Colonic mucosa (tissue), 4 donors: ENCODE results near the gene YTHDF1. TPM values are rescaled to one million over a fixed set of nuclear protein-coding genes. Genes with fewer than 3 reads are reported as not detected.

Experiments
- DNase-seq: peaks from one replicate; pipeline ENCODE4 v3.0.0-alpha.2; 2020
- H3K27ac ChIP-seq: fragments of 200-600 bp; one replicate; pipeline ENCODE4 v1.8.0; 2021
- H3K27me3 ChIP-seq: fragments of 200-600 bp; one replicate; pipeline ENCODE4 v1.8.0; 2021
- H3K36me3 ChIP-seq: fragments of 200-600 bp; one replicate; pipeline ENCODE4 v1.8.0; 2021
- H3K4me1 ChIP-seq: fragments of 200-600 bp; one replicate; pipeline ENCODE4 v1.8.0; 2021; ENCODE audit warnings: mild to moderate bottlenecking
- H3K4me3 ChIP-seq: fragments of 200-600 bp; one replicate; pipeline ENCODE4 v1.8.0; 2021
- H3K9ac ChIP-seq, 2 donors: one replicate each; pipeline ENCODE4 v1.7.0; 2013; ENCODE audit warnings: control low read depth in 2 of 2, low read depth in 2 of 2, low read length in 2 of 2
- H3K9me3 ChIP-seq: fragments of 200-600 bp; one replicate; pipeline ENCODE4 v1.8.0; 2021
- intact Hi-C: fragments of 100-400 bp; cut with DNase I; formaldehyde crosslinking; loops from one replicate; pipeline ENCODE4 v1.14.1; 2022
- total RNA-seq, 2 donors: library from RNA; stranded (reverse); fragmentation: NEBNext Ultra II Directional in 1 of 2; extraction: Animal tissue kit (Norgen Biotek cat#: 25700) in 1 of 2; gene quantifications; one replicate each; pipeline ENCODE4 v1.2.1, GENCODE V29; 2021
- TF ChIP-seq, protein P1 (sequence below): fragments of 200-600 bp; IDR thresholded peaks from one replicate; pipeline ENCODE4 v1.8.0; 2022; ENCODE audit warnings: antibody characterized with exemption, mild to moderate bottlenecking
- donor health status: healthy.
- donor health status: DM: no; HTN: no; CAD: no.
- donor health status: DM: no; HTN: no; CAD: no.

The YTHDF1 gene
- total RNA-seq, 2 donors from 2014 or later: 35.4 to 38.7 TPM

DNA sequence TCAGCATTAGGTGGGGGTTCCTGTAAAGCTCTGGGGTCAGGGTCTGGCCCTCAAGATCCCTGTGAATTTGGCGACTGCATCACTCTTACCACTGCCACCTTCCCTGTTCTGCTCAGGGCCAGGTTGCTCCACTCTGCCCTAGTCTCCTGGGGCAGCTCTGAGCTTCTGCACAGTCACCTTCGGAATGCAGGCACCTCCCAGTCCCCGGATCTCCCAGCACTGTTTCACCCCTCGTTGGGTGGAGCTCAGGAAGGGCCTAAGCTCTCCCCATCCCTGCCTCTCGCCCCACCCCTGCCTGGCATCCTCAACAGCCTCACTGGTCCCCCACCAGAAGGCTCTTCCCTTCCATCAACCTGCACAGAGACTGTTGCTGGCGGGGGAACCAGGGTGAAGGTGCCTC lies 46.2 kb downstream of the YTHDF1 start:
- H3K9me3 ChIP-seq: no peaks in the 10 kb centered on the region
- no peak overlapping the region for H3K27ac ChIP-seq
- no peak for DNase-seq
- no peak overlapping the region for H3K4me3 ChIP-seq
- no peak overlapping the region for H3K9ac ChIP-seq
- peaks cover 9% of the 10 kb centered on the region for H3K27me3 ChIP-seq
- no peaks in the 10 kb centered on the region for H3K36me3 ChIP-seq
- H3K4me1 ChIP-seq: no peaks in the 10 kb centered on the region
- TF ChIP-seq, protein P1, sequence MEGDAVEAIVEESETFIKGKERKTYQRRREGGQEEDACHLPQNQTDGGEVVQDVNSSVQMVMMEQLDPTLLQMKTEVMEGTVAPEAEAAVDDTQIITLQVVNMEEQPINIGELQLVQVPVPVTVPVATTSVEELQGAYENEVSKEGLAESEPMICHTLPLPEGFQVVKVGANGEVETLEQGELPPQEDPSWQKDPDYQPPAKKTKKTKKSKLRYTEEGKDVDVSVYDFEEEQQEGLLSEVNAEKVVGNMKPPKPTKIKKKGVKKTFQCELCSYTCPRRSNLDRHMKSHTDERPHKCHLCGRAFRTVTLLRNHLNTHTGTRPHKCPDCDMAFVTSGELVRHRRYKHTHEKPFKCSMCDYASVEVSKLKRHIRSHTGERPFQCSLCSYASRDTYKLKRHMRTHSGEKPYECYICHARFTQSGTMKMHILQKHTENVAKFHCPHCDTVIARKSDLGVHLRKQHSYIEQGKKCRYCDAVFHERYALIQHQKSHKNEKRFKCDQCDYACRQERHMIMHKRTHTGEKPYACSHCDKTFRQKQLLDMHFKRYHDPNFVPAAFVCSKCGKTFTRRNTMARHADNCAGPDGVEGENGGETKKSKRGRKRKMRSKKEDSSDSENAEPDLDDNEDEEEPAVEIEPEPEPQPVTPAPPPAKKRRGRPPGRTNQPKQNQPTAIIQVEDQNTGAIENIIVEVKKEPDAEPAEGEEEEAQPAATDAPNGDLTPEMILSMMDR: no peak
- intact Hi-C loops: no loop called here

DNA sequence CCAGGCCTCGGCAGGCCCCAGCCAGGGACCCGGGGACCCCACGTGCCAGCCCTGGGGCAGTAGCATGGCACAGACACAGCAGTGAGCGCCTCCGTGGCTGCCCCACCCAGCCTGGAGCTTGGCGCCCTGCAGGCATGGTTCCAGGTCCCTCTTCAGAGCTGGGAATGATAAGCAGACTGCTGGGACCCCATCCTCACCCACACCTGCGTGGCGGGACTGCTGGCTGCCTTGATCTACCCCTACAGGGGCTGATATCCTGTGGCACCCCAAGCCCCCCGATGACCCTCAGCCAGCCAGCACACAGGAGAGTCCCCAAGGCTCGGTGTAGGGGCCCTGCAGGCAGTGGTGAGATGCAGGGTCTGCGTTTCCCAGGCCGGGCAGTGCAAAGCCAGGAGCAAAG lies 47.1 kb downstream of the YTHDF1 start:
- H3K4me1 ChIP-seq: no peaks in the 10 kb centered on the region
- TF ChIP-seq, protein P1: no peak
- intact Hi-C loops: no loop called here
- no peak overlapping the region for H3K9ac ChIP-seq
- no peak overlapping the region for H3K4me3 ChIP-seq
- no peak for DNase-seq
- H3K27ac ChIP-seq: no peak overlapping the region
- no peaks in the 10 kb centered on the region for H3K36me3 ChIP-seq
- H3K9me3 ChIP-seq: no peaks in the 10 kb centered on the region
- H3K27me3 ChIP-seq: peaks cover under 1% of the 10 kb centered on the region

DNA sequence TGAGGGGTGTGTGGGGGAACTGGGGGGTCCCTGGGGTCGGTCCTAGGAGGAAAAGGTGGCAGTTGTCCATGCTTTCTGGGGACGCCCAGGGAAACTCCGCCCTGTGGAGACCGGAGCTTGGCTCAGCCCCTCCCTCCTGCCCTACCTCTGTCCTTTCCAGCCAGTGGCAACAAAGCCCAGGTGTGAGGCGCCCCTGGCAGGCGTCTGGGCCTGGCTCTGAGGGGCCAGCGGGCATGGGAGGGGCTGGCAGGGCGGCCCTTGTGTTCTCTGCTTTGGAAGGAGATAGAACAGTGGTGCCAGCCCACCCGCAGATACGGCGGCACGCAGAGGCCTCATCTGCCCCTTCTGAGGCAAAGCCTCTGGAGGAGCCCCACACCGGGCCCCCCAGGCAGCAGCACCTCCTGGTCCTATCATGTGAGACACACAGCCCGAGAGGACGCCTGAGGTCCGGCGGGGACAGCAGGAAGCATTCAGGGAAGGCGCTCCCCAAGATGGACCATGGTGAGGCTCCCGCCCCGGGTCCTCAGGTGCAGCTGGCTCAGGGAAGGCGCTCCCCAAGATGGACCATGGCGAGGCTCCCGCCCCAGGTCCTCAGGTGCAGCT lies 47.9 kb downstream of the YTHDF1 start:
- Histone ChIP-seq H3K4me3 (no peak overlapping the region), H3K36me3 (no peaks in the 10 kb centered on the region), H3K27ac (no peak overlapping the region), H3K9me3 (no peaks in the 10 kb centered on the region), H3K27me3 (no peaks in the 10 kb centered on the region), H3K4me1 (no peaks in the 10 kb centered on the region), H3K9ac (no peak overlapping the region)
- TF ChIP-seq, protein P1: no peak
- DNase-seq: no peak
- intact Hi-C loops: no loop called here

DNA sequence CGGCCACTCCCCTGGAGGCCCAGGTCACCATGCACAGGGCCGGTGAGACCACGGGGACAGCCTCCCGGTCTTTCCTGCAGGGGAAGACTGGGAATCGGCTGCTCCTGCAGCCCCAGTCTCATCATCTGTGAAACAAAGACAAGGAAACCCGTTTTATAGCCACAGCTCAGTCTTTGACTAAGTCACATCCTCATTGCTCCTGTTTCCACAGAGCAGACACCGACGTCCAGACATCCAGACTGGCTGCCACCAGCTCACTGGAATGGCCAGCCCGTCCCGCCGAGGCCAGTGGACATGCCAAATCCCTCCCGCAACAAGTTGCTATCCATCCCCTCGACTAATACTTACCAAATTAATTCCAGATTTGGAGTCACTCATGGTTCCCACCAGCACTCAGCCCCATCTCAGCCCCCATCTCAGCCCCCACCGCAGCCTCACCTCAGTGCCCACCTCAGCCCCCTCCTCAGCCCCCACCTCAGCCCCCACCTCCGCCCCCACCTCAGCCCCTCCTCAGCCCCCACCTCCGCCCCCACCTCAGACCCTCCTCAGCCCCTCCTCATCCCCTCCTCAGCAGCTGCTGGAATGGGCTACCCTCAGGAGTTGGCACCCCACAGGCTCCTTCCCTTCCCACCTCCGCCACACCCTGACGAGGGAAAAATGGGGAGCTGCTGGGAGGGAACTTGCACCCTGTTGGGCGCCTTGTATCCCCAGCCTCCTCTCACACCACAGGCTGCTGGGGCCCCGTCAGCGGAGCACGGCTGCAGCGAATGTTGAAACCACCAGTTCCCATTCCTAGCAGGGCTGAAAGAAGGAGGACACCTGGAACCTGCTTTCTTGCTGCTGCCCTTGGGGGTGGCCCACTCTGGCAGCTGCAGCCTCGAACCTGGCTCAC lies 48.7 kb downstream of the YTHDF1 start:
- H3K4me1 ChIP-seq: no peaks in the 10 kb centered on the region
- H3K27me3 ChIP-seq: no peaks in the 10 kb centered on the region
- intact Hi-C loops: no loop called here
- no peak overlapping the region for H3K9ac ChIP-seq
- H3K36me3 ChIP-seq: no peaks in the 10 kb centered on the region
- no peak overlapping the region for H3K4me3 ChIP-seq
- H3K27ac ChIP-seq: no peak overlapping the region
- no peak for DNase-seq
- TF ChIP-seq, protein P1: no peak
- H3K9me3 ChIP-seq: no peaks in the 10 kb centered on the region

DNA sequence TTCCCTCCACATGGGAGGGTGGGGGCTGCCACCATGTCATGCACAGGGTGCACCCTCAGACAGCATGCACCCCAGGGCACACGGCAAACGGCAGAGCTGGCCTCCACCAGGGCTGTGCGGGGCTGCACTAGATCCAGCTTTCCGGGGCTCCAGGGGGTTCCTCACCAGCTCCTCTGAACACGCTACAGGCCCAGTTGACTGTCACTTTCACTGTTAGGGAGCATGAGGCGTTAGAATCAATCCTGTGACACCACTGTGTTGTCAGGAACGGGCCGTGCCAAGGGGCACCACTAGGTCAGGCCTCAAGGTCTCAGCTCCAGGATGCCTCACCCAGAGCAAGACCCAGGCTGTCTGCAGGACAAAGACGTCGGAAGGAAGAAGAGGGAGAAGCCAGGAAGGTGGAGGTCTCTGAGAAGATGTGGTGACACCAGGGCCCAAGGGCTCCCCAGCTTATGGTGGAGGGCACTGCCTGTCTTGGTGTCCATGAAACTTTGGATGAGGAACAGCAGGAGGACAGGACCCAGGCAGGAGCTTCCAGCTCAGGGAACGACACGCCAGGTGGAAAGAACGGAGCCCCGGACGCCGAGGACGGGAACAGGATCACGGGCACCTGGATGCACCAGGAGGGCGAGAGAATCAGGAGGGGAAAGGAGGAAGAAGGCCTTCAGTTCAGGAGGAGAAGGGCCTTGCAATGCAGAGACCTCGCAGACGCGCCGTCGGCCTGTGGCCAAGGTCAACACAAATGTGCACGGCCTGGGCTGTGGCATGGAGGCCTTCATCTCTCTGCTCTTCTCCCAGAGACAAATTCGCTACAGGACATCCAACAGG lies 49.5 kb downstream of the YTHDF1 start:
- no peaks in the 10 kb centered on the region for H3K36me3 ChIP-seq
- H3K9me3 ChIP-seq: no peaks in the 10 kb centered on the region
- H3K4me1 ChIP-seq: no peaks in the 10 kb centered on the region
- DNase-seq: no peak
- no peak overlapping the region for H3K27ac ChIP-seq
- H3K9ac ChIP-seq: no peak overlapping the region
- TF ChIP-seq, protein P1: no peak
- no peak overlapping the region for H3K4me3 ChIP-seq
- no peaks in the 10 kb centered on the region for H3K27me3 ChIP-seq
- intact Hi-C loops: no loop called here
